Measurements from ENCODE around the gene PRKAG2.

- TF ChIP-seq POLR2A (IDR thresholded peaks at IDR 0.05; ENCODE audit: low read depth, low read length) (no peak), SPI1 (IDR thresholded peaks at IDR 0.05; ENCODE audit: low read depth, low read length) (no peak), POLR2AphosphoS5 (IDR thresholded peaks at IDR 0.05; ENCODE audit: low read depth, low read length) (no peak), TAF1 (IDR thresholded peaks at IDR 0.05; ENCODE audit: low read depth, low read length) (no peak), POU2F2 (IDR thresholded peaks at IDR 0.05; ENCODE audit: low read depth, low read length) (no peak)
These were observed 47.1 kb upstream of the PRKAG2 start for GRCh38 chr7:151924001-151924400.

All from GM12891 (cell line).